NCI-H446 treated with DMSO at 0.1 percent for 48 hours (cell line): ENCODE measurements around the gene RABGAP1L.
"Not testable (repeated sequence)": the region's sequence is repeated elsewhere in the genome, so short reads cannot be mapped to it uniquely, and the experiment has no call there.

Source experiments
- DNase-seq: peaks from one replicate; lab custom pipeline; 2025; lab: John Stamatoyannopoulos, UW

The RABGAP1L gene

GRCh38 chr1:174999216-174999935, 840.1 kb downstream of the RABGAP1L start:
- DNase-seq: peak; percentile 99

GRCh38 chr1:174999936-175000696, 840.8 kb downstream of the RABGAP1L start, which contains the start of gene CACYBP:
TSS of gene CACYBP (plus strand) at chr1:174999947. CDS start at chr1:175000181, 234 bp downstream.
- DNase-seq: no peak

- DNase-seq: no peak
Observed at GRCh38 chr1:175000697-175001187, 841.4 kb downstream of the RABGAP1L start.

GRCh38 chr1:175002910-175003517, 843.7 kb downstream of the RABGAP1L start:
- no peak for DNase-seq

GRCh38 chr1:175003521-175003920, 844.2 kb downstream of the RABGAP1L start:
- DNase-seq: no peak

GRCh38 chr1:175005085-175005783, 845.9 kb downstream of the RABGAP1L start:
- no peak for DNase-seq

- DNase-seq: no peak
Observed at GRCh38 chr1:175009532-175009931, 850.2 kb downstream of the RABGAP1L start.

GRCh38 chr1:175013445-175013844, 854.1 kb downstream of the RABGAP1L start:
- DNase-seq: no peak

GRCh38 chr1:175015243-175015642, 855.9 kb downstream of the RABGAP1L start:
- no peak for DNase-seq

- no peak for DNase-seq
Observed at GRCh38 chr1:175019524-175019923, 860.2 kb downstream of the RABGAP1L start.

- peak; percentile 97 for DNase-seq
Observed at GRCh38 chr1:175023043-175023921, 864.0 kb downstream of the RABGAP1L start, which contains the start of gene MRPS14. TSS of gene MRPS14 (minus strand) at chr1:175023425. CDS start at chr1:175023408, 17 bp downstream.

- not testable (repeated sequence) for DNase-seq
Observed at GRCh38 chr1:175023922-175024242, 864.6 kb downstream of the RABGAP1L start.

GRCh38 chr1:175024773-175025172, 865.5 kb downstream of the RABGAP1L start:
- no peak for DNase-seq

GRCh38 chr1:175033953-175034352, 874.6 kb downstream of the RABGAP1L start:
- no peak for DNase-seq

GRCh38 chr1:175034775-175035174, 875.5 kb downstream of the RABGAP1L start:
- no peak for DNase-seq

- DNase-seq: no peak
Observed at GRCh38 chr1:175035865-175036264, 876.5 kb downstream of the RABGAP1L start.

GRCh38 chr1:175036476-175036875, 877.2 kb downstream of the RABGAP1L start:
- no peak for DNase-seq

GRCh38 chr1:175037416-175037815, 878.1 kb downstream of the RABGAP1L start:
- DNase-seq: no peak

- no peak for DNase-seq
Observed at GRCh38 chr1:175040324-175040879, 881.1 kb downstream of the RABGAP1L start.

GRCh38 chr1:175042650-175043049, 883.3 kb downstream of the RABGAP1L start:
- DNase-seq: no peak

GRCh38 chr1:175043824-175044223, 884.5 kb downstream of the RABGAP1L start:
- no peak for DNase-seq
